Lung microvascular endothelial cell (primary cell): ENCODE measurements around the gene SH2D4B. TPM values are rescaled to one million over a fixed set of nuclear protein-coding genes. Genes with fewer than 3 reads are reported as not detected.

ENCODE experiments used
- DNase-seq, 2 donors: peaks; one replicate each; pipeline versions ENCODE4 v3.0.0 to v3.0.0-alpha.2; 2010; ENCODE audit warnings: low read depth in 2 of 2
- total RNA-seq: library from RNA; depleted of rRNA; stranded (reverse); fragments of >200 nt; gene quantifications from 2 replicates; pipeline ENCODE4 v1.2.1, GENCODE V29; 2014

SH2D4B gene
- total RNA-seq, 1 donor from 2014 or later: under 0.01 TPM

DNA sequence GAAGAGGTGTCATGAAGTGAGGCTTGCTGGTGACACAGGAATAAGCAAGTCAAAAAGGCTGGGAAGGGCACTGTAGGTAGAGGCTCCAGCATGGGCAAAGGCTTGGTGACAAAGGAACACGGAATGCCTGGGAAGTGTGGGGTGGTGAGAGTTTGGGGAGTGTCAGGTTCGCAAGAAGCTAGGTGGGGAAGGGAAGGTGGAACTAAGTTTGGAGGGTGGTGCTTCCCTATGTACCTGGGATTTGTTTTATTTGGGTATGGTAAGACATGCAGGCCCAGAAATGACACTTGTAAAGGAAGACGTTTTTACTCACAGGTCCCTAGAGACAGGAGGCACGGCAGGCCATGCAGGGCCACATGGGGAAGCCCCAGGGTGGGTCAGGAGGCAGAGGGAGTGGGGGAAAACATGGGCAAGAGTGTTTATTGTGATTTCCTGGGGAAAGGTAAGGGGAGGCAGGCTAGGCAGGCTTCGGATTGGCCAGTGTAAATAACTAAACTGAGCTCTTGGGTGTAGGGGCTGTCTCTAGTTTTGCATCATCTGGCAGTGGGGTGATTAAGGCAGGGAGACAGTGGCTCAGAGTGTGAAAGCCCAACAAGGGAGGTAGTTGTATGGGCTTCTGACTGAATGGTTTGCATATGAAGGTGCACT lies 52.1 kb downstream of the SH2D4B start:
- DNase-seq: no peak

DNA sequence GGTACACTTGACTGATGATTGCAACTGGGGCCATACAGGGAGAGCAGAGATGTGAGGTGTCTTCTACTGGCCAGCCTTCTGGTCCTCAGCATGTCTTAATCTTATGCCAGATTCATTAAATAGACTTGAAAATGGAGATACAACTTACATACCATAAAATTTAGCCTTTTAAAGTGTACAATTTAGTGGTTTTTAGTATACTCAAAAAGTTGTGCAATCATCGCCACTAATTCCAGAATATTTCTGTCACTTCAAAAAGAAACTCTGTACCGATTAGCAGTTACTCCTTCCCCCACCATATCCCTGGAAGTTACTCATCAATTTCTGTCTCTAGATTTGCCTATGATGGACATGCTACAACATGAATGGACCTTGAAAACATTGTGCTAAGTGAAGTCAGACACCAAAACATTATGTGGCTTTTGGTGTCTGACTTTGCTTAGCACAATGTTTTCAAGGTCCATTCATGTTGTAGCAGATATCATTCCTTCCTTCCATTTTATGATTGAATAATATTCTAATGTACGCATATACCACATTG lies 53.0 kb downstream of the SH2D4B start:
- no peak for DNase-seq

GRCh38 chr10:80596391-80597257 lies 58.9 kb downstream of the SH2D4B start:
- peak; percentile 62 to 67 for DNase-seq

DNA sequence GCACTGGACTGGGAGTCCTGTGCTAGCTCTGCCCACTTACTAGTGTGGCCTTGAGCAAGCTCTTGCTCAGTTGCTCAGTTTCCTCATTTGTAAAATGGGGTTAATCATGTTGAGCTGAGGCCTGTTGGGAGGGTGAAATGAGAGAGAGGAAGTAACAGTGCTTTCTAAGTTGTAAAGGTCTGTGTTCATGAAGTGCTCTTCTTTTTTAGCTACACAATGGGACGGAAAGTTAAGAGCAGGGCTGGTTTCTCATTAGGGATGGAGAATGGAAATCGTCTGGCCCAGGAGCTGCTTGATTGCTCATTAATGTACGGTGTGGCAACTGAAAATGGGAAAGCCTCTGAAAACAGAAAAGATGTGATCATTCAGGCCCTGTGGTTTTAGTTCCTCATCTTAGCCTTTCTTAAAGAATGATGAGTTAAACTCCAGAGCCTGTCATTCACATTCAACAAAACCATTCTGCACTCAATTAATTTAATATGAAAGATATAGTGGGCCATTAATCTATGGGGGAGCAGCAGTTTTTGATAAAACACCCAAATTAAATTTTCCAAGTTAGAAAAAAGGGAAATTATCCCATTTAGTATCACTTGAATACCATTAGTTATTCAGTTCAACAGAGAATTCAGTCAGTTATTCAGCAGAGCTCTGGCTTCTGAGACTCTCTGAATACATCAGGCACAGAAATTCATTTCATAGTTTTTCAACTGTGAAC lies 60.5 kb downstream of the SH2D4B start:
- DNase-seq: no peak

DNA sequence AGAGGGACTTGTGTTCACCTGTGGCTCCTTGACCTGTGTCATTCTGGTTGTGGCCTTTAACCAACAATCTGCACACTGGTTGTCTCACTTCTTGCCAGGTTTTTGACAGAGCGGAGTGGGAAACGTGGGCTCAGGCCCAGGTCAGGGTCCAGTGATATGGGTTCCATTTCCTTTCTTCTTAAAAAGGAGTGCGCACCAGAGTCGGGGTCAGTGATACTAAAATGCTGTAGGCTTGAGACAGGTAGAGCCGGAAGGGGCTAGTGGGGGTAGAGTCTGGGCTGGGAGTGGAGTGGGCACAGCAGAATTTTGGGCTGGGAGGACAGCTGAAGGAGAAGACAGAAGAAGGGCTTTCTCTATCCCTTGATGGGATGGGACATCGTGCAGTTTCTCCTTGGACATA lies 61.2 kb downstream of the SH2D4B start:
- DNase-seq: no peak

DNA sequence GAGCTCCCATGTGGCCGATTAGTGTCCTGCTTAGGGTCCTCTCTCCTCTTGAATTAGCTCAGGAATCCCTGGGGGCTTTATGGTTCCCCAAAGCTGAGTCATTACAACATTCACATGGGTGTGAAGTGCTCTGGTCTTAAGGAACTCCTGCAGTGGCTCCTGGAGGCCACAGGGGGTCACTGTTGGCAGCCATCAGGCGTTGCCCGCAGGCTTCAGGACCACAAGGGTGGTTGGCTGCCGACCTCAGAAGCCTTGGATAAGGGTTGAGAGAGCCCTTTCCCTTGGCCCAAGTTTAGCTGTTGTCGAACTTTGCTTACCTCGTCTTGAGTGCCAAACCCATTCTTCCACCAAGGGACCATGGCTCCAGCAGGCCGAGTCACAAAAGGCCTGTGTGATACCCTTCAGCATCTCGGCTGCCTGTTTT lies 61.7 kb downstream of the SH2D4B start:
- DNase-seq: peak; percentile 54 to 62

- DNase-seq: no peak
These were observed 62.6 kb downstream of the SH2D4B start for GRCh38 chr10:80600256-80600655.

- no peak for DNase-seq
These were observed 65.2 kb downstream of the SH2D4B start for GRCh38 chr10:80602881-80603280.

DNA sequence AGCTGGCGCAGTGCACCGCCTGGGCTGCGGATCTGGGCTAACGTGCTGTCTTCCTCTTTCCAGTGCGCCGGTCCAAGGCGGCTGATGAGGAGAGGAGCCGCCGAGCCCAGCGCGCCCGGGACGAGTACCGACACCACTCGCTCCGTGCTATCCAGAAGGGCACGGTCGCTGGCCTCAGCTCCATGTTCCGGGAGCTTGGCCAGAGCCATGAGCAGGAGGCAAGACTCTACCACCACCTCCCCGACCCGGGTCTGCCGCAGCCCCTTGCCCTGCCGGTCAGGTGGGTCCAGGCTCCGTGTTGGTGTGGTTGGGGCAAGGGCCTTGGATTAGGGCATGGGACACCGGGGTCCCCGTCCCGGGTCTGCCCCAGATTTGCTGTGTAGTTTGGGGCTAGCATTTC lies 65.8 kb downstream of the SH2D4B start:
- no peak for DNase-seq

- no peak for DNase-seq
These were observed 71.0 kb downstream of the SH2D4B start for GRCh38 chr10:80608706-80609105.

- DNase-seq: no peak
These were observed 71.6 kb downstream of the SH2D4B start for GRCh38 chr10:80609331-80609730.

DNA sequence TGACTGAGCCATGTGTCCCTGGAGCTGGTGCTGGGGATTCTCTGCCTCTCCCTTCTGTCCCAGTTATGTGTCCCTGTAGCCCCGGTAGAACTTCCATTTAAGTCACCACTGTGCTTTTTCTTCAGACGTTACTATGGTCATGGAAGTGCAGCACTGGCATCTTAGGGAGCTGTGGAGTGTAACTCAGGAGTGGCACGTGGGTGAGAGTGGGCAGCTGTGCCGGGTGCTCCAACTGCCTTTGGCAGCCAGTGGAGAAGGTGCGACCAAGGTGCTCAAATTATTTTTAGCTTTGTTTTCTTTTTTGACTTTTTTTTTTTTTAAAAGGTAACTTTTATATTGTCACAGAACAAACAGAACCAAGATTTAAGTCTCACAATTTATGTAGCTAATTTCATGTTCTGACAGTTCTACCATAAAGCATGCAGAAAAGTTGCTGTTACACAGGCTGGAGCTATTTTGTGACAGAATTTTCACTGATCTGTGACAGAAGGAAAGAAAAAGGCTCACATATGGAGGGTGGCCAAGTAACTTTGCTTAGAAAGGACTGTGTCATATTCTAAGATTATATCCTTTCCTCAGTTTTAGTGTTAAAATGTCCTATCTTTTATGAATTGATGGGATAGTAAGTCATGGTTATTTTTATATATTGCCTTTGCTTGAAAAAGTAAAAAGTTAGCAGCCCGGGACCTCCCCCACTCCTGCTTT lies 73.9 kb downstream of the SH2D4B start:
- DNase-seq: no peak

DNA sequence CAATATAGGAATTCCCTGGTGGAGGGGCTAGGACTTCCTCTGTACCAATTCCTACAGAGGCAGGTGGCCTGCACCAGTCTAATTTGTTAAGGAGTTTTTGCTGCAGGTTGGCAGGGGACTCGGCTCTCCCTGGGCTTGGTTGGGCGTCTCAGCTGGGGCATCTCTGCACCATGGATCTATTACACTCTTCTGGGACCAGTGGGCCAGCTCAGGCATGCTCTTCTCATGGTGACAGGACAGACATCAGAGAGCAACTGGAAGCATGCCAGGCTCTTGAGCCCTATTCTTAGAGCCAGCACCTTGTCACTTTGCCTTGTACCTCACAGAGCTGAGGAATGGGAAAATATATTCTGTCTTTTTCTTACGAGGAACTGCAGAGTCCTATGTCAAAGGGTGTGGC lies 74.6 kb downstream of the SH2D4B start:
- no peak for DNase-seq

DNA sequence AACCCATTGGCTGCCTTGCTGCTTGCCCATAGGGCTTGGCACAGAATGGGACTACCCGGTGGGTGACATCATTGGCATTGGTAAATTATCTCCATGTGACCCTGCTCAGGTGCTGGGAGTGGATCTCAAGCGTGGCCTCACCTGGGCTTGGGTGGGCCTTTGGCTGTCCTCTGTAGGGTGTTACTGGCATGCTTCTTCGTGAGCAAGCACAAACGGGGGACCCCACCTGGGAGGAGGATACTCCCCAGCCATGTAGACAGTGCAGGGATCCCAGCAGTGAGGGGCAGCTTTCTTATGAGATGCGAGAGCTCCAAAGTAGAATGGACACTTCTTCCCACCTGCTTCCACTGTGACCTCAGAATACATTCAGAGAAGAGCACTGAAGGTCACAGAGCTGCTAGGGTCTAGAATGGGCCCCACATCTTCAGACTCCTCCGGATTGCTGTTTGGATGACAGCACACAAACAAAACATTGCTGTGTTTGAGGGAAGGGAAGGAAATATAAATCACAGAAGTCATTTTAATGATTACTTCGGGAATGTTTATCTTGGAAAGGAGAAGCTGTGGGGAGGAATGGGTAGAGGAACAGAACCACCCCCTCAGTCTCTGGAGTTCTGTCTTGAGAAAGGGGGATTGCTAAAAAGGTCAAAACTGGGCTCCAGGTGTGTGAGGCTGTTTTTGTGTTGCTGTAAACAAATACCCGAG lies 75.9 kb downstream of the SH2D4B start:
- no peak for DNase-seq

DNA sequence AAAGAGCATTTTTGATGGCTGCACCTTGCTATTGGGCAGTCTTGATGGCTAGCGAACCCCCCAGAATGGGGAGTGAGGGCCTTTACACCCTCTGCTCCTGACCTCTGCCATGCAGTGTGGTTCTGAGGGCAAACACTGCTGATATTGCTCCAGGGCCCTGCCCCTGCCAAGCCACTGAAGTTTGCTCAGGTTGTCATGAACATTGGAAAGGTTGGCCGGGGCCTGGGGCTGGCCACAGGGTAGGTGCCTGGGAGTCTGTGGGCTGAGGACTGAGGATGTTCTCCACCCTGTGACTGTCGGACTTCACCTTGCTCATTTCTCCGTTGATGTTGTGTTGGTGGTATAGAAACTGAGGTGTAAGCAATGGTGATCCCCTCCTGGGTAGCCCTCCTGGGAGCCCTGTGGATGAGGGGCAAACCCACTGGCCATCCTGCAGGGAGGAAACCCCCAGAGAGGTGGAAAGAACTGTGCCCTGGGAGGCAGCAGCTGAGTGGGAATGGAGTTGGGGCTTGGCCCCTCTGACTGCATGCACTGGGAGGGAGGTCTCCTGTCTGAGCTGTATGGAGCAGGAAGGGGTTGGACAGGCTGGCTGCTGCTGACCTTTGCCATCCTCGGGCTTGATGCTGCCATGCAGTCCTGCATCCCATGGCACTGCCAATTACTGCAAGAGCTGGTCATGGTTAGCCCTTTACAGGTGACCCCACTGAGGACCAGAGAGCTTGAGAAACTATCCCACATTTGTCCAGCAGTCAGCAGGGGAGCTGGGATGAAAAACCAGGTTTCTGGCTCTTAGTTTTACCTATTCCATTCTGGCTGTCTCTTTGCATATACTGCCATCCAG lies 77.1 kb downstream of the SH2D4B start:
- no peak for DNase-seq

DNA sequence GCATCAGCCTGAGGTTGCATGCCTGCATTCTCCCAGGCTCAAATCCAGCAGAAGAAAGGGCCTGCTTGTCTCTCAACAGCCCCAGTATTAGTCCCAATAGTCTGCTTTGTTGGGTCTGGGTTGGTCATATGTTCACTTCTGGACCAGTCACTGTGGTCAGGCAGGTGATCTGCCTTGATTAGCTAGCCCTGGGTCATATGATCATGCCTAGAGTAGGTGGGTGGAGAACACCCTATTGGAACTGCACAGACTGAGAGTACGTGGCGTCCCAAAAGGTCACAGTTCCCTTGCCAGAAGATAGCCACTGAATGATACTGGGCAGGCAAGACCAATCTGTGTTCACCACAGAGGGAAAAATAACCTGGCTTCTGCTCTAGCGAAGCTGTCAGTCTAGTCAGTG lies 80.1 kb downstream of the SH2D4B start:
- DNase-seq: no peak

DNA sequence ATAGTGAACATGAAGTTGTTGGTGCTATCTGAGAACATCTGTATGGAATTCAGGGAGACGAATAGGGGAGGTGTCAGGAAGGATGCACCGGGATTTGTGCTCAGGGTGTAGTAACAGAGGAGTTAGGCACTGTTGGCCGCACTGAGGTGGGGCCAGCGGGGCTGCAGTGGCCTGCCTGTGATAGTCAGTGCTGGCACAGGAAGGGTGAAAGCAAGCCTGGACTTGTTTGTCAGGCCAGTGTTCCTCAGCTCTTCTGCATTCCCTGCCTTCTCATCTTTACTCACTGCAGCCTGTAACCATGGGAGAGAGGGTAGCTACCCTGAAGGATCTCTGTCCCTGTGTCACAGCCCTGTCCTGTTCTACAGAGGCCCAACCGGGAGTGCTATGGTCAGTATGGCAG lies 81.3 kb downstream of the SH2D4B start:
- no peak for DNase-seq

DNA sequence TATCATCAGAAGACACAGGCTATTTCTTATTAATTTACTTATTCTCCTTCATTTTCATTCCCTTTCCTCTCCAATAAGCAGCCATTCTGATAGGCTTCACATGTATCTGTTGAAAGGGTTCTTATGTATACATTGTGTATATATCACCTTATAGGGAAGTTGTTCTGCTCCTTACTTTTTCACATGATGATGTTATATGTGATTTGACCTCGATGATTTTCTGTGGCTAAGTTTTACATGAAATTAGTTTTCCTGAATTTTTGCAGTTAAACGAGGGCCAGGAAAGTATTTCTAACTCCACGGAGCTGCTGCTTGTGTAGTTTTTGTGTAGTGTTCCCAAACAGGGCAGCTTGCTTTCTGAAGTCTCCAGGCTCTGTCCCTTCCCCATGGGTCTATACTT lies 84.5 kb downstream of the SH2D4B start:
- DNase-seq: no peak

DNA sequence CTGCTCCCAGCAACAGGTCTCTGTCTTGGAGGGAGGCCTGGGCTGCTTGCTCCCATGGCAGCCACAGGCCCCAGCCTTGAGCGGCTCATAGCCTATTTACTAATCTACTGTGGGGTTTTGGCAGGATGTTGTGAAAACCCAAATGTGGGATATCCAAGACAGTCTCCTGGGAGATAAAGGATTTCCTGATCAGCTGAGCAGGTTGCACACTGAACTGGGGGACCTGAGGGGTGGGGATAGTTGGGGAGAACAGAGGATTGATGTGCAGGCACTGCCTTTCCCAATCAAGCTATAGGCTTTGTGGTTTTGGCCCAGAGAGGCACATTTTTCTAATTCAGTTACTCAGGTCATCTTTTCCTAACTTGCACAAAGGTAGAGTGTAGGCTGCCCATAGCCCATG lies 92.6 kb downstream of the SH2D4B start:
- DNase-seq: no peak

DNA sequence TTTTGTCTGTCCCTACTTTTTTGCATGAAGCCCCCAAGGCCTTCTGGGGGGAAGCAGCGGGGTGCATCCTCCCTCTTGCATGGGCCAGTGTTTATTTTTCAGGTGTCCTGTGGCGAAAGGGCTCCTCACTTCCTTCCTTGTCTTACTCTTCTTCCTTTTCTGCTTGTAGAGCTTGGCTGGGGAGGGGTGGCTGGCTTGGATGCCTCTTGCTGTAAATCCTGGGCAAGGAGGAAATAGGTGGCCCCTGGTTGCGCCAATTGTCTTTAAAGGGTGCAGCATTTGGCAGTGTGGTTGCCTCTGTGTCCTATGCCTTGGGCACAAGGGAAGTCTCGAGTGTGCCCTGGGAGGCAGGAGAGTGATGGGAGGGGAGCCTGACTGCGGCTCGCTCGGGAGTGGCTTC lies 95.0 kb downstream of the SH2D4B start:
- no peak for DNase-seq
